SK-N-SH treated with all-trans-retinoic acid at 6 μM for 48 hours (cell line): ENCODE results near the gene SLC7A1.

Experiments
- ARNTL ChIP-seq: fragments of 450-650 bp; formaldehyde crosslinking; IDR thresholded peaks from 2 replicates; pipeline ENCODE4 v1.5.0; 2020; ENCODE audit warnings: low read depth, mild to moderate bottlenecking, moderate library complexity, borderline replicate concordance
- BACH2 ChIP-seq: fragments of 250-450 bp; sonication (Bioruptor Pico); IDR thresholded peaks from 2 replicates; pipeline ENCODE4 v1.9.0; 2021; ENCODE audit warnings: mild to moderate bottlenecking, borderline replicate concordance
- CSDC2 ChIP-seq: fragments of 250-450 bp; sonication (Bioruptor Pico); IDR thresholded peaks from 2 replicates; pipeline ENCODE4 v1.5.0; 2020; ENCODE audit warnings: mild to moderate bottlenecking, moderate library complexity
- GLIS3 ChIP-seq: fragments of 250-450 bp; sonication (Bioruptor Pico); IDR thresholded peaks from 2 replicates; pipeline ENCODE4 v1.5.0; 2020; ENCODE audit warnings: mild to moderate bottlenecking, moderate library complexity
- OSR1 ChIP-seq: fragments of 250-450 bp; sonication (Bioruptor Pico); IDR thresholded peaks from 2 replicates; pipeline ENCODE4 v1.8.0; 2022; ENCODE audit warnings: moderate library complexity, mild to moderate bottlenecking, inconsistent platforms
- POU6F1 ChIP-seq: fragments of 250-450 bp; sonication (Bioruptor Pico); IDR thresholded peaks from 2 replicates; pipeline ENCODE4 v1.8.0; 2021; ENCODE audit warnings: low read depth, mild to moderate bottlenecking, moderate library complexity, borderline replicate concordance
- PPARA ChIP-seq: fragments of 250-450 bp; sonication (Bioruptor Pico); IDR thresholded peaks from 2 replicates; pipeline ENCODE4 v1.5.0; 2020; ENCODE audit warnings: mild to moderate bottlenecking, borderline replicate concordance
- RARB ChIP-seq: fragments of 250-450 bp; sonication (Bioruptor Pico); IDR thresholded peaks from 2 replicates; pipeline ENCODE4 v1.8.0; 2021; ENCODE audit warnings: mild to moderate bottlenecking, moderate library complexity
- SNAI2 ChIP-seq: fragments of 250-450 bp; sonication (Bioruptor Pico); IDR thresholded peaks from 2 replicates; pipeline ENCODE4 v1.5.0; 2020; ENCODE audit warnings: mild to moderate bottlenecking, moderate library complexity
- TCF4 ChIP-seq: fragments of 250-450 bp; sonication (Bioruptor Pico); IDR thresholded peaks from 2 replicates; pipeline ENCODE4 v1.8.0; 2021; ENCODE audit warnings: mild to moderate bottlenecking, moderate library complexity, borderline replicate concordance
- TOX ChIP-seq: fragments of 250-450 bp; sonication (Bioruptor Pico); IDR thresholded peaks from 2 replicates; pipeline ENCODE4 v1.8.0; 2021; ENCODE audit warnings: mild to moderate bottlenecking, moderate library complexity, borderline replicate concordance
- ZFP30 ChIP-seq: fragments of 450-650 bp; formaldehyde crosslinking; IDR thresholded peaks from 2 replicates; pipeline ENCODE4 v1.5.0; 2022; ENCODE audit warnings: mild to moderate bottlenecking, moderate library complexity
- ZNF8 ChIP-seq: fragments of 450-650 bp; formaldehyde crosslinking; IDR thresholded peaks from 2 replicates; pipeline ENCODE4 v1.5.0; 2020; ENCODE audit warnings: mild to moderate bottlenecking, moderate library complexity
- TF ChIP-seq, protein P1 (sequence below): fragments of 250-450 bp; sonication (Bioruptor Pico); IDR thresholded peaks from 2 replicates; pipeline ENCODE4 v1.8.0; 2020; ENCODE audit warnings: mild to moderate bottlenecking, moderate library complexity, borderline replicate concordance

DNA sequence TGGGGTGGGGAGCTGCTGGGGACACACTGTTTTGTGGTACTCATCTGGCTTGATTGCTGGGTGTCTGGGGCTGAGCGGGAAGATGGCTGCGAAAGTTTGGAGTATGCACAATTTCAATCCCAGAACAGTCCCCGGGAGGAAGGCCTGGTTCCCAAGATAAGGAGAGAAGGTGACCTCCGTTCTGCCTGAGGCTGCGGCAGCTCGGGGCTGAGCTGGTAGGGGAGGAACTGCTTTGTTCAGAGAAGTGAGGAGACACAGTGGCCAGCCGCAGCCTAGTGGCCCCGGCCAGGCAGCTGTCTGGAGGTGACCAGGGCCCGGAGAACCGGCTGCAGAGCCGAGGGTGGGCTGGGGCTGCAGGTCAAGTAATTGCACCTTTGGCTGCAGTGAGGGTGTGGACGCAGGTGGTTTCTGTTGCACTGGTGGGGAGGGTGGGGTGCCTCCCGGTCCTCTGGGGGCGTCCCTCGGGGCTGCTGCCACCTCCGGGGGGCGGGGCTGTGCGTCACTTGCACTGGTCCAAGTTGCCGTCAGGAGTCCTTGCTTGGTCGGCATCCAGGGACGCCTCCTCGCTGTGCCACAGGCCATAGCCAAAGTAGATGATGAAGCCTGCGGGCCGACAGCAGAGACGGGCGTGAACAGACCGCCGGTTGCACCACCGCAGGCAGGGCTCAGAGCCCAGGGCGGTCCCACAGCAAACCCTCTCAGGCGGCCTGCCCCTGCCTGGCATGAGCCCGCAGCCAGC lies 81.3 kb downstream of the SLC7A1 start:
- TF ChIP-seq ZFP30 (CRISPR knock-in tag) (no peak), TCF4 (CRISPR knock-in tag) (no peak), ARNTL (CRISPR knock-in tag) (no peak), CSDC2 (no peak), PPARA (CRISPR knock-in tag) (no peak), RARB (CRISPR knock-in tag) (no peak), SNAI2 (CRISPR knock-in tag) (no peak), OSR1 (CRISPR knock-in tag) (no peak), BACH2 (CRISPR knock-in tag) (no peak), ZNF8 (CRISPR knock-in tag) (no peak), POU6F1 (CRISPR knock-in tag) (no peak), GLIS3 (CRISPR knock-in tag) (no peak), TOX (CRISPR knock-in tag) (no peak)
- TF ChIP-seq, protein P1, sequence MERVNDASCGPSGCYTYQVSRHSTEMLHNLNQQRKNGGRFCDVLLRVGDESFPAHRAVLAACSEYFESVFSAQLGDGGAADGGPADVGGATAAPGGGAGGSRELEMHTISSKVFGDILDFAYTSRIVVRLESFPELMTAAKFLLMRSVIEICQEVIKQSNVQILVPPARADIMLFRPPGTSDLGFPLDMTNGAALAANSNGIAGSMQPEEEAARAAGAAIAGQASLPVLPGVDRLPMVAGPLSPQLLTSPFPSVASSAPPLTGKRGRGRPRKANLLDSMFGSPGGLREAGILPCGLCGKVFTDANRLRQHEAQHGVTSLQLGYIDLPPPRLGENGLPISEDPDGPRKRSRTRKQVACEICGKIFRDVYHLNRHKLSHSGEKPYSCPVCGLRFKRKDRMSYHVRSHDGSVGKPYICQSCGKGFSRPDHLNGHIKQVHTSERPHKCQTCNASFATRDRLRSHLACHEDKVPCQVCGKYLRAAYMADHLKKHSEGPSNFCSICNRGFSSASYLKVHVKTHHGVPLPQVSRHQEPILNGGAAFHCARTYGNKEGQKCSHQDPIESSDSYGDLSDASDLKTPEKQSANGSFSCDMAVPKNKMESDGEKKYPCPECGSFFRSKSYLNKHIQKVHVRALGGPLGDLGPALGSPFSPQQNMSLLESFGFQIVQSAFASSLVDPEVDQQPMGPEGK (CRISPR knock-in tag), result no peak
